WTC11 (cell line): ENCODE results near the gene AP1G2. TPM values are rescaled to one million over a fixed set of nuclear protein-coding genes. Genes with fewer than 3 reads are reported as not detected.

Experiments used
- ATAC-seq: fragments of 200-7000 bp; cut with Tn5 transposase; 2 replicates; pipeline ENCODE4 v1.10.0; 2021; ENCODE audit warnings: mild to moderate bottlenecking, moderate library complexity
- CTCF ChIA-PET: fragments of 300-600 bp; sonication (Branson Sonifier 250); formaldehyde crosslinking; loops from one replicate; lab custom pipeline; 2021; ENCODE audit warnings: antibody characterized with exemption; lab: Charles Lee
- POLR2A ChIA-PET: fragments of 350-600 bp; sonication (Branson Sonifier 250); formaldehyde crosslinking; loops from one replicate; lab custom pipeline; 2021; ENCODE audit warnings: antibody characterized with exemption; lab: Charles Lee
- DNase-seq: peaks from one replicate; pipeline ENCODE4 v3.0.0; 2021; ENCODE audit warnings: low spot score
- H3K27ac Mint-ChIP-seq: 2 replicates; pipeline ENCODE4 v1.8.0; 2021; ENCODE audit warnings: mixed read lengths
- H3K27me3 Mint-ChIP-seq: 2 replicates; pipeline ENCODE4 v1.8.0; 2021; ENCODE audit warnings: low read depth, mild to moderate bottlenecking, moderate library complexity, mixed read lengths
- H3K36me3 Mint-ChIP-seq: 2 replicates; pipeline ENCODE4 v1.8.0; 2021; ENCODE audit warnings: mixed read lengths
- H3K4me1 Mint-ChIP-seq: 2 replicates; pipeline ENCODE4 v1.8.0; 2022; ENCODE audit warnings: mixed read lengths
- H3K4me3 Mint-ChIP-seq: 2 replicates; pipeline ENCODE4 v1.8.0; 2021; ENCODE audit warnings: mild to moderate bottlenecking, moderate library complexity, mixed read lengths
- H3K9me3 Mint-ChIP-seq: 2 replicates; pipeline ENCODE4 v1.8.0; 2021; ENCODE audit warnings: mixed read lengths
- CREM ChIP-seq: sonication (generic); formaldehyde crosslinking; IDR thresholded peaks from 2 replicates; pipeline ENCODE4 v1.8.1; 2022; ENCODE audit warnings: mild to moderate bottlenecking, missing genetic modification reagents, moderate library complexity
- ELF4 ChIP-seq: sonication (generic); formaldehyde crosslinking; IDR thresholded peaks from 2 replicates; pipeline ENCODE4 v1.8.1; 2022; ENCODE audit warnings: low read depth, mild to moderate bottlenecking, moderate library complexity, missing genetic modification reagents
- EMX1 ChIP-seq: fragments of 250-450 bp; sonication (Bioruptor Pico); IDR thresholded peaks from 2 replicates; pipeline ENCODE4 v1.8.0; 2021; ENCODE audit warnings: mild to moderate bottlenecking
- FOXP1 ChIP-seq: sonication (generic); formaldehyde crosslinking; IDR thresholded peaks from 2 replicates; pipeline ENCODE4 v1.8.0; 2022; ENCODE audit warnings: missing genetic modification reagents, mild to moderate bottlenecking, moderate library complexity, borderline replicate concordance
- NFYB ChIP-seq: sonication (generic); formaldehyde crosslinking; conservative IDR thresholded peaks from 2 replicates; pipeline ENCODE4 v1.8.0; 2022; ENCODE audit warnings: low read depth, missing genetic modification reagents
- OVOL2 ChIP-seq: fragments of 250-450 bp; sonication (Bioruptor Pico); IDR thresholded peaks from 2 replicates; pipeline ENCODE4 v1.9.0; 2021; ENCODE audit warnings: mild to moderate bottlenecking, borderline replicate concordance
- SP1 ChIP-seq: sonication (generic); formaldehyde crosslinking; conservative IDR thresholded peaks from 2 replicates; pipeline ENCODE4 v1.8.1; 2022; ENCODE audit warnings: missing genetic modification reagents
- ZNF232 ChIP-seq: sonication (generic); formaldehyde crosslinking; IDR thresholded peaks from 2 replicates; pipeline ENCODE4 v1.8.0; 2022; ENCODE audit warnings: mild to moderate bottlenecking, missing genetic modification reagents
- ZNF396 ChIP-seq: fragments of 250-450 bp; sonication (Bioruptor Pico); IDR thresholded peaks from 2 replicates; pipeline ENCODE4 v1.8.0; 2021; ENCODE audit warnings: mild to moderate bottlenecking, moderate library complexity, borderline replicate concordance
- total RNA-seq: library from RNA; stranded (reverse); gene quantifications from 3 replicates; pipeline ENCODE4 v1.2.3, GENCODE V29; 2021
- TF ChIP-seq, protein P1 (sequence below): sonication (generic); formaldehyde crosslinking; IDR thresholded peaks from 2 replicates; pipeline ENCODE4 v1.8.1; 2022; ENCODE audit warnings: mild to moderate bottlenecking, missing genetic modification reagents, moderate library complexity, borderline replicate concordance
- TF ChIP-seq, protein P2 (sequence below): sonication (generic); formaldehyde crosslinking; IDR thresholded peaks from 2 replicates; pipeline ENCODE4 v1.8.0; 2023; ENCODE audit warnings: missing genetic modification reagents, mild to moderate bottlenecking, borderline replicate concordance
- TF ChIP-seq, protein P3 (sequence below): sonication (generic); formaldehyde crosslinking; IDR thresholded peaks from 2 replicates; pipeline ENCODE4 v1.8.0; 2022; ENCODE audit warnings: mild to moderate bottlenecking, missing genetic modification reagents
- TF ChIP-seq, protein P4 (sequence below): sonication (generic); formaldehyde crosslinking; IDR thresholded peaks from 2 replicates; pipeline ENCODE4 v1.8.0; 2022; ENCODE audit warnings: mild to moderate bottlenecking, missing genetic modification reagents
- TF ChIP-seq, protein P5 (sequence below): sonication (generic); formaldehyde crosslinking; IDR thresholded peaks from 2 replicates; pipeline ENCODE4 v1.8.1; 2023; ENCODE audit warnings: mild to moderate bottlenecking, missing genetic modification reagents, borderline replicate concordance

Gene AP1G2
- total RNA-seq, 1 experiment from 2014 or later: 122 TPM

DNA sequence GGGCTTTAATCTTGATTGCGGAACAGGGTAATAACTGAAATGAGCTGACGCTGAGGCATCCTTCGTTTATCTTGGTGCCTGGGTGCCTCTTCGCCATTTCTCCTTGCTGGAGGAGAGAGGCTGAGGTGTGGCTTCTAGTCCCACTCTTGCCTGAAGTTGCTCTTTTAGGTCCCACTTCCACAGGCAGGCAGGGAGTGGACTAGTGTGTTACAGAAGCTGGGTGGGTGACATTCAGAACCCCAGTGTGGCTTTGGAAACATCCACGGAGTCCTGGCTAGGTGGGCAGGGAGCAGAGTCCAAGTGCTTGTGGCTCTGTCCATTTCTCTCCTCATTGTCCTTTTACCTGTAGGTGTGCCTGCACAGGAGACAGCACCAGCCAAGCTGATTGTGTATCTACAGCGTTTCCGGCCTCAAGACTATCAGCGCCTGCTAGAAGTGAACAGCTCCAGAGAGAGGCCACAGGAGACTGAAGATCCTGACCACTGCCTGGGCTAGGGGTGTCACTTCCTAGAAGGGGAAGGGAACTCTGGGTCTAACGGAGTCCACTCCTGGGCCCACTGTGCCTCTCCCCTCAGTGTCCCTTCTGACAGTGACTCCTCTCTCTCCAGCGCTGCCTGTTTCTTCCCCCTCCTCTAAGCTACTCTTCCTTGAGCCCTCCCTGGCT is 9.1 kb downstream of the AP1G2 start:
- Mint-ChIP-seq H3K27ac (peak overlapping the region; percentile 79), H3K4me1 (peaks cover 48% of the 10 kb centered on the region), H3K36me3 (peaks cover 25% of the 10 kb centered on the region), H3K9me3 (no peaks in the 10 kb centered on the region), H3K27me3 (no peaks in the 10 kb centered on the region; the same call in 1 of the 2 replicates), H3K4me3 (no peak overlapping the region; the same call in 1 of the 2 replicates)
- CTCF ChIA-PET: interaction anchor here (0.6 to 8.7 kb wide), 28 partner anchors 8 to 352 kb away, joined by 3 to 377 read pairs (median 6); partner anchors contain the start of genes CMTM5, JPH4, PABPN1 and PPP1R3E
- ATAC-seq (no peak), DNase-seq (no peak)
- POLR2A ChIA-PET: interaction anchor here (1.1 to 9.0 kb wide), 7 partner anchors 9 to 76 kb away, joined by 3 to 102 read pairs (median 6); partner anchors contain the start of gene AP1G2
- TF ChIP-seq ZNF232 (CRISPR knock-in tag) (no peak), ELF4 (CRISPR knock-in tag) (no peak), EMX1 (CRISPR knock-in tag) (no peak), FOXP1 (no peak), CREM (CRISPR knock-in tag) (no peak), NFYB (CRISPR knock-in tag) (no peak), SP1 (CRISPR knock-in tag) (no peak), OVOL2 (CRISPR knock-in tag) (no peak), ZNF396 (CRISPR knock-in tag) (no peak)
- TF ChIP-seq, protein P1, sequence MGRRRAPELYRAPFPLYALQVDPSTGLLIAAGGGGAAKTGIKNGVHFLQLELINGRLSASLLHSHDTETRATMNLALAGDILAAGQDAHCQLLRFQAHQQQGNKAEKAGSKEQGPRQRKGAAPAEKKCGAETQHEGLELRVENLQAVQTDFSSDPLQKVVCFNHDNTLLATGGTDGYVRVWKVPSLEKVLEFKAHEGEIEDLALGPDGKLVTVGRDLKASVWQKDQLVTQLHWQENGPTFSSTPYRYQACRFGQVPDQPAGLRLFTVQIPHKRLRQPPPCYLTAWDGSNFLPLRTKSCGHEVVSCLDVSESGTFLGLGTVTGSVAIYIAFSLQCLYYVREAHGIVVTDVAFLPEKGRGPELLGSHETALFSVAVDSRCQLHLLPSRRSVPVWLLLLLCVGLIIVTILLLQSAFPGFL (CRISPR knock-in tag): no peak
- TF ChIP-seq, protein P2, sequence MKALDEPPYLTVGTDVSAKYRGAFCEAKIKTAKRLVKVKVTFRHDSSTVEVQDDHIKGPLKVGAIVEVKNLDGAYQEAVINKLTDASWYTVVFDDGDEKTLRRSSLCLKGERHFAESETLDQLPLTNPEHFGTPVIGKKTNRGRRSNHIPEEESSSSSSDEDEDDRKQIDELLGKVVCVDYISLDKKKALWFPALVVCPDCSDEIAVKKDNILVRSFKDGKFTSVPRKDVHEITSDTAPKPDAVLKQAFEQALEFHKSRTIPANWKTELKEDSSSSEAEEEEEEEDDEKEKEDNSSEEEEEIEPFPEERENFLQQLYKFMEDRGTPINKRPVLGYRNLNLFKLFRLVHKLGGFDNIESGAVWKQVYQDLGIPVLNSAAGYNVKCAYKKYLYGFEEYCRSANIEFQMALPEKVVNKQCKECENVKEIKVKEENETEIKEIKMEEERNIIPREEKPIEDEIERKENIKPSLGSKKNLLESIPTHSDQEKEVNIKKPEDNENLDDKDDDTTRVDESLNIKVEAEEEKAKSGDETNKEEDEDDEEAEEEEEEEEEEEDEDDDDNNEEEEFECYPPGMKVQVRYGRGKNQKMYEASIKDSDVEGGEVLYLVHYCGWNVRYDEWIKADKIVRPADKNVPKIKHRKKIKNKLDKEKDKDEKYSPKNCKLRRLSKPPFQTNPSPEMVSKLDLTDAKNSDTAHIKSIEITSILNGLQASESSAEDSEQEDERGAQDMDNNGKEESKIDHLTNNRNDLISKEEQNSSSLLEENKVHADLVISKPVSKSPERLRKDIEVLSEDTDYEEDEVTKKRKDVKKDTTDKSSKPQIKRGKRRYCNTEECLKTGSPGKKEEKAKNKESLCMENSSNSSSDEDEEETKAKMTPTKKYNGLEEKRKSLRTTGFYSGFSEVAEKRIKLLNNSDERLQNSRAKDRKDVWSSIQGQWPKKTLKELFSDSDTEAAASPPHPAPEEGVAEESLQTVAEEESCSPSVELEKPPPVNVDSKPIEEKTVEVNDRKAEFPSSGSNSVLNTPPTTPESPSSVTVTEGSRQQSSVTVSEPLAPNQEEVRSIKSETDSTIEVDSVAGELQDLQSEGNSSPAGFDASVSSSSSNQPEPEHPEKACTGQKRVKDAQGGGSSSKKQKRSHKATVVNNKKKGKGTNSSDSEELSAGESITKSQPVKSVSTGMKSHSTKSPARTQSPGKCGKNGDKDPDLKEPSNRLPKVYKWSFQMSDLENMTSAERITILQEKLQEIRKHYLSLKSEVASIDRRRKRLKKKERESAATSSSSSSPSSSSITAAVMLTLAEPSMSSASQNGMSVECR (CRISPR knock-in tag): no peak
- TF ChIP-seq, protein P3, sequence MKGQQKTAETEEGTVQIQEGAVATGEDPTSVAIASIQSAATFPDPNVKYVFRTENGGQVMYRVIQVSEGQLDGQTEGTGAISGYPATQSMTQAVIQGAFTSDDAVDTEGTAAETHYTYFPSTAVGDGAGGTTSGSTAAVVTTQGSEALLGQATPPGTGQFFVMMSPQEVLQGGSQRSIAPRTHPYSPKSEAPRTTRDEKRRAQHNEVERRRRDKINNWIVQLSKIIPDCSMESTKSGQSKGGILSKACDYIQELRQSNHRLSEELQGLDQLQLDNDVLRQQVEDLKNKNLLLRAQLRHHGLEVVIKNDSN (CRISPR knock-in tag): no peak
- TF ChIP-seq, protein P4, sequence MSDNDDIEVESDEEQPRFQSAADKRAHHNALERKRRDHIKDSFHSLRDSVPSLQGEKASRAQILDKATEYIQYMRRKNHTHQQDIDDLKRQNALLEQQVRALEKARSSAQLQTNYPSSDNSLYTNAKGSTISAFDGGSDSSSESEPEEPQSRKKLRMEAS (CRISPR knock-in tag): no peak
- TF ChIP-seq, protein P5, sequence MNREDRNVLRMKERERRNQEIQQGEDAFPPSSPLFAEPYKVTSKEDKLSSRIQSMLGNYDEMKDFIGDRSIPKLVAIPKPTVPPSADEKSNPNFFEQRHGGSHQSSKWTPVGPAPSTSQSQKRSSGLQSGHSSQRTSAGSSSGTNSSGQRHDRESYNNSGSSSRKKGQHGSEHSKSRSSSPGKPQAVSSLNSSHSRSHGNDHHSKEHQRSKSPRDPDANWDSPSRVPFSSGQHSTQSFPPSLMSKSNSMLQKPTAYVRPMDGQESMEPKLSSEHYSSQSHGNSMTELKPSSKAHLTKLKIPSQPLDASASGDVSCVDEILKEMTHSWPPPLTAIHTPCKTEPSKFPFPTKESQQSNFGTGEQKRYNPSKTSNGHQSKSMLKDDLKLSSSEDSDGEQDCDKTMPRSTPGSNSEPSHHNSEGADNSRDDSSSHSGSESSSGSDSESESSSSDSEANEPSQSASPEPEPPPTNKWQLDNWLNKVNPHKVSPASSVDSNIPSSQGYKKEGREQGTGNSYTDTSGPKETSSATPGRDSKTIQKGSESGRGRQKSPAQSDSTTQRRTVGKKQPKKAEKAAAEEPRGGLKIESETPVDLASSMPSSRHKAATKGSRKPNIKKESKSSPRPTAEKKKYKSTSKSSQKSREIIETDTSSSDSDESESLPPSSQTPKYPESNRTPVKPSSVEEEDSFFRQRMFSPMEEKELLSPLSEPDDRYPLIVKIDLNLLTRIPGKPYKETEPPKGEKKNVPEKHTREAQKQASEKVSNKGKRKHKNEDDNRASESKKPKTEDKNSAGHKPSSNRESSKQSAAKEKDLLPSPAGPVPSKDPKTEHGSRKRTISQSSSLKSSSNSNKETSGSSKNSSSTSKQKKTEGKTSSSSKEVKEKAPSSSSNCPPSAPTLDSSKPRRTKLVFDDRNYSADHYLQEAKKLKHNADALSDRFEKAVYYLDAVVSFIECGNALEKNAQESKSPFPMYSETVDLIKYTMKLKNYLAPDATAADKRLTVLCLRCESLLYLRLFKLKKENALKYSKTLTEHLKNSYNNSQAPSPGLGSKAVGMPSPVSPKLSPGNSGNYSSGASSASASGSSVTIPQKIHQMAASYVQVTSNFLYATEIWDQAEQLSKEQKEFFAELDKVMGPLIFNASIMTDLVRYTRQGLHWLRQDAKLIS: no peak
